Activated CD8-positive, alpha-beta memory T cell treated with anti-CD3 and anti-CD28 coated beads for 24 hours (primary cell): ENCODE measurements around the gene DHX15.

Source experiments
- DNase-seq: peaks from one replicate; pipeline ENCODE4 v3.0.0-alpha.2; 2020

DHX15 gene

DNA sequence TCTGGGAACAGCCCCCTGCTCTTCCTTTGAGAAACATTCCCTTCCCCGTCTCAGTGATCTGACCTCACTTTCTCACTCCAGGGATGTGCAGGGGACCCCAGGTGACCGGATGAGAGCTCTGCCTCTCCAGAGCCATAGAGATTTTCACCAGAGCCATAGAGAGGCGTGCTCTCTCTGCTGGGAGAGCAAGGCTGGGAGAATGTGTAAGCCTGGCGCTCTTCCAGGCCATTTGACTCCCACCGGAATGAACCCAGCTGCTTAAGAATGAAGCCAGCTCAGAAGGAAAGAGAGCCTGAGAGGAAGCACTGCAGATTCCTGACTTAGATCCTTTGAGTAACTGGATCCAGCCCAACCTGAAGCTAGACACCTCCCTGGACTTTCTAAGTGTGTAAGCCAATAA, 106.4 kb downstream of the DHX15 start:
- DNase-seq: no peak
